C4-2B (cell line): ENCODE data around the gene SETD6.

Experiments
- ZFX ChIP-seq: fragments of 450-650 bp; IDR thresholded peaks from 2 replicates; pipeline ENCODE4 v1.6.1; 2017
- TF ChIP-seq, protein P1 (sequence below): fragments of 450-650 bp; conservative IDR thresholded peaks from 2 replicates; pipeline ENCODE4 v1.5.1; 2017; ENCODE audit warnings: mild to moderate bottlenecking

GRCh38 chr16:58507963-58508670, 7.2 kb upstream of the SETD6 start:
- TF ChIP-seq, protein P1, sequence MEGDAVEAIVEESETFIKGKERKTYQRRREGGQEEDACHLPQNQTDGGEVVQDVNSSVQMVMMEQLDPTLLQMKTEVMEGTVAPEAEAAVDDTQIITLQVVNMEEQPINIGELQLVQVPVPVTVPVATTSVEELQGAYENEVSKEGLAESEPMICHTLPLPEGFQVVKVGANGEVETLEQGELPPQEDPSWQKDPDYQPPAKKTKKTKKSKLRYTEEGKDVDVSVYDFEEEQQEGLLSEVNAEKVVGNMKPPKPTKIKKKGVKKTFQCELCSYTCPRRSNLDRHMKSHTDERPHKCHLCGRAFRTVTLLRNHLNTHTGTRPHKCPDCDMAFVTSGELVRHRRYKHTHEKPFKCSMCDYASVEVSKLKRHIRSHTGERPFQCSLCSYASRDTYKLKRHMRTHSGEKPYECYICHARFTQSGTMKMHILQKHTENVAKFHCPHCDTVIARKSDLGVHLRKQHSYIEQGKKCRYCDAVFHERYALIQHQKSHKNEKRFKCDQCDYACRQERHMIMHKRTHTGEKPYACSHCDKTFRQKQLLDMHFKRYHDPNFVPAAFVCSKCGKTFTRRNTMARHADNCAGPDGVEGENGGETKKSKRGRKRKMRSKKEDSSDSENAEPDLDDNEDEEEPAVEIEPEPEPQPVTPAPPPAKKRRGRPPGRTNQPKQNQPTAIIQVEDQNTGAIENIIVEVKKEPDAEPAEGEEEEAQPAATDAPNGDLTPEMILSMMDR: no peak
- TF ChIP-seq ZFX: no peak
